Measurements from ENCODE around the gene NAXD.
A peak's percentile ranks its signal among the peaks of the same experiment; 100 is the strongest.

DNA sequence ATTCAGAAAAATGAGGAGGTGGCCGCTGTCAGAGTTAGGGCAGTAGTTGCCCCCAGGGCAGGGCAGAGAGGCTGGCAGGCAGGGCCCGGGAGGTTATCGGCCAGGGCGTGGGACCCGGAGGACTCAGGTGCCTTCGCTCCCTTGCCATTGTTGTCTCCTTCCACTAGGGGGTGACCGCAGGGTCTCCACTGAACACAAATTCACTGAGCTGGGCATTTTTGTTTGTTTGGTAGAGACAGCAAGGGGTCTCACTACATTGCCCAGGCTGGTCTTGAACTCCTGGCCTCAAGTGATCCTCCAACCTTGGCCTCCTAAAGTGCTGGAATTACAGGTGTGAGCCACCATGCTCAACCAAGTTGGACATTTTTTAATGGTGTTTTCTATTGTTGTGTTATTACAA is 65.5 kb downstream of the NAXD start:
- TF ChIP-seq CTCF (IDR thresholded peaks at IDR 0.05) (peak; percentile 53), REST (IDR thresholded peaks at IDR 0.05; ENCODE audit: insufficient read depth in 1 of 2, low read depth in 2 of 2, low read length in 1 of 2) (no peak), POLR2AphosphoS5 (IDR thresholded peaks at IDR 0.05; ENCODE audit: low read depth, low read length) (no peak), SIN3A (IDR thresholded peaks at IDR 0.05; ENCODE audit: borderline replicate concordance, insufficient read depth, low read depth, low read length) (no peak), TCF7L2 (IDR thresholded peaks at IDR 0.05; ENCODE audit: low read depth, low read length) (no peak)

All from Panc1 (cell line).